Measurements from ENCODE around the gene PCAT7.

DNA sequence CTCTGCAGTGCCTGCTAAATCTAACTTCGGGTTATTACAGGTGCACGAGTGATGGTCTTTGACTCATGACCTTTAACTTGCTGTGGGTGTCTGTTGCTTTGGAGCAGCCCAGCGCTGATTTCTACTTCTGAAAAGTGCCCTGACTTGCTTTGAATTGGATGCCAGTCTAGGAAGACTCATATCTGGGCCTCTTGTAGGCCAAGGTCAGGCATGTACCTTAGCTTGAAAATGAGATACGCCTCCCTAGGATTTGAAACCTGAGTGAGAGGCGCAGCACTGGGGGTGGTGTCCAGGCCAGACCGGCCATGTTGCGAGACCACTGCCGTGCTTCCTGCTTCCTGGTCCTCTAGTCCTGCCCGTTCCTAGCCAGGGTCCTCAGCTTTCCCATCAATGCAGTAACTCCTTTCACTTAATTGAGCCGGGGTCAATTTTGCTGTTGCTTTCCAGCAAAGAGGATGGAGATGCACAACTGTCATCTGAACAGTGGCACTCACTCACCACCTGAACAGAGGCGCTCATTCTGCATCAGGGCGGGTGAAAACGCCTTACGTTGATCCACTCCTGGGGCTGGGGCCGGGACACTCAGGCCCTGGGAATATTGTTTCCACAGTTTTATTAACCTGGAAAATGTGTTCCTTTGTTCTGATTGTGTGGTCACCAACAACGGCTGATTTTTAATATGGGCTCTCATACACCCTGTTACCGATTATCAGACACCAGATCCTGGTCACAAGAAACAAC is 14.3 kb downstream of the PCAT7 start:
- TF ChIP-seq, protein P1, sequence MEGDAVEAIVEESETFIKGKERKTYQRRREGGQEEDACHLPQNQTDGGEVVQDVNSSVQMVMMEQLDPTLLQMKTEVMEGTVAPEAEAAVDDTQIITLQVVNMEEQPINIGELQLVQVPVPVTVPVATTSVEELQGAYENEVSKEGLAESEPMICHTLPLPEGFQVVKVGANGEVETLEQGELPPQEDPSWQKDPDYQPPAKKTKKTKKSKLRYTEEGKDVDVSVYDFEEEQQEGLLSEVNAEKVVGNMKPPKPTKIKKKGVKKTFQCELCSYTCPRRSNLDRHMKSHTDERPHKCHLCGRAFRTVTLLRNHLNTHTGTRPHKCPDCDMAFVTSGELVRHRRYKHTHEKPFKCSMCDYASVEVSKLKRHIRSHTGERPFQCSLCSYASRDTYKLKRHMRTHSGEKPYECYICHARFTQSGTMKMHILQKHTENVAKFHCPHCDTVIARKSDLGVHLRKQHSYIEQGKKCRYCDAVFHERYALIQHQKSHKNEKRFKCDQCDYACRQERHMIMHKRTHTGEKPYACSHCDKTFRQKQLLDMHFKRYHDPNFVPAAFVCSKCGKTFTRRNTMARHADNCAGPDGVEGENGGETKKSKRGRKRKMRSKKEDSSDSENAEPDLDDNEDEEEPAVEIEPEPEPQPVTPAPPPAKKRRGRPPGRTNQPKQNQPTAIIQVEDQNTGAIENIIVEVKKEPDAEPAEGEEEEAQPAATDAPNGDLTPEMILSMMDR (IDR thresholded peaks at IDR 0.05), result no peak
- TF ChIP-seq POLR2A (IDR thresholded peaks at IDR 0.05), result no peak
